GM18505 (cell line): ENCODE results near the gene LY6G6D.

Experiments
- ATAC-seq: cut with Tn5 transposase; IDR thresholded peaks from one replicate; pipeline ENCODE4 v1.9.1; 2021; ENCODE audit not compliant: unreplicated experiment
- POLR2A ChIP-seq: IDR thresholded peaks from 4 replicates; pipeline ENCODE4 v1.6.1; 2011; ENCODE audit warnings: borderline replicate concordance; ENCODE audit not compliant: insufficient read depth, insufficient read length; ENCODE audit errors: extremely low read depth

Gene LY6G6D

GRCh38 chr6:31760790-31761189 is 45.6 kb downstream of the LY6G6D start:
- no peak for ATAC-seq
- TF ChIP-seq POLR2A: no peak

DNA sequence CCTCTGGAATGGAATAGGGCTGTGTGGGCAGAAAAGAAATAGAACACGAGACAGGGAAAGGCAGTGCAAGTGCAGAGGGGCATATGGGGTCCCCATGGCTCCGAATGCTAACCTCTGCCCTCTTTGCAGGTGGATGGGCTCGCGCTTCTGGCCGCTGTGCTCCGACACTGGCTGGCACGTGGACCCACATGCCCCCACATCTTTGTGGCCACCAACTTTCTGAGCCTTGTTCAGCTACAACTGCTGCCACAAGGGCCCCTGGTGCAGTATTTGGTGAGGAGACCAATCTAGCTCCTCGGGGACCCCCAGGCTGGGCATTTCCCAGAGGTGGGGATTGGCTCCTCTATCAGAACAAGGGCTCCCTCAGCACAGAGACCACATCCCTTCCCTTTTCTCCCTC is 46.2 kb downstream of the LY6G6D start:
- ATAC-seq: no peak
- TF ChIP-seq POLR2A: no peak

DNA sequence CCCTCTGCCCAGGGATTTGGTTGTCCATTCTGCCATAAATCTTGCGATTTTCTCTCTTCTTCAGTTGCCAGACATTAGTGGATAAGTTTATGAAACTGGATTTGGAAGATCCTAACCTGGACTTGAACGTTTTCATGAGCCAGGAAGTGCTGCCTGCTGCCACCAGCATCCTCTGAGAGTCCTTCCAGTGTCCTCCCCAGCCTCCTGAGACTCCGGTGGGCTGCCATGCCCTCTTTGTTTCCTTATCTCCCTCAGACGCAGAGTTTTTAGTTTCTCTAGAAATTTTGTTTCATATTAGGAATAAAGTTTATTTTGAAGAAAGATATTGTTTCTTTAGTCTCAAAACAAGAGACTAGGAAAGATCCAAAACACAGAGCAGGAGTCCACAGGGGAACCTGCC is 47.2 kb downstream of the LY6G6D start, which contains the start of gene SAPCD1:
SAPCD1 (plus strand) TSS at position 301 of the 400 bp plus-strand sequence. CDS start 399 bp downstream, outside the sequence.
- no peak for TF ChIP-seq POLR2A
- no peak for ATAC-seq

DNA sequence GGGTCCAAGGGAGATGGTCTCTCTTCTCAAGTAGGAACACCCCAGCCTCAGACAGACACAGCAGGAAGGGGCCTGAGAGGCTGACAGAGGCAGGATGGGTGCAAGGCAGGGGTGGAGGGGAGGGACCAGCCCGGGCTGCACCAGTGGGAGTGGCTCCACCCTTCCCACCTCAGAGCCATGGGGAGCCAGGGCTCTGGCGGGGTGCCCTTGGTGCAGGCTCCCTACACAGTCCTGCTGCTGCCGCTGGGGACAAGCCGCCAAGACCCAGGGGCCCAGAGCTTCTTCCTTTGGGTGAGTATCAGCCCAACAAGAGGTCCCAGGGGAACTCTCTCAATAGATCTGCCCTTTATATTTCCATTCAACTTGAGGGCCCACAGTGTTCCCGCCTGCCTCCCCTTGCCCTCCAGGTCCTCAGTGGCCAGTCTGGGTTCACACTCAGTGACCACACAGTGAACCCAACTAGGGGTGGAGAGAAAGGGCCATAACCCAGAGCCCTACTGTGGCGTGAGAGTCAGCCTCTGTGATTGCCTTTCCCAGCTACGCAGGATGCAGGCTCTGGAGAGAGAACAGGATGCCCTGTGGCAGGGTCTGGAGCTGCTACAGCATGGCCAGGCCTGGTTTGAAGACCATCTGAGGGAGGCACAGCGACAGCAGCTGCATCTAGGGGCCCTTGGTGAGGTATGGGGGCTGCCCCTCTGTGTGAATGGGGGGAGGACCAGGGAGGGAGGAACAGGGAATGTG is 47.9 kb downstream of the LY6G6D start:
- ATAC-seq: no peak

DNA sequence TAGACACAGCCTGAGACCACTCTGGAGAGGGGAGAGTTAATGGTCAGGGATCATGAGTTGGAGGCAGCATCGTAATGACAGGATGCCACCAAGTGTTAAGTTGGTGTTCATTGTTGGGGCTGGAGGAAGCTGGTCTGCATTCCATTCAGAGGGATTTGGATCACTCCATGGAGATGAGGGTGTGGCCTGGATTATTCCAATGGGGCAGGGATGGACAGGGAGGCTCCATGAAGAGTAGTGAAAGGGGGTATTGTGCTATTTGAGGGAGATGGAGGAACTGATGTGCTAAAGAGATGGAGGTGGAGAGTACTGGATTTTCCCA is 48.4 kb downstream of the LY6G6D start:
- TF ChIP-seq POLR2A: no peak
- ATAC-seq: no peak

More for the DNA sequence above, 47.9 kb downstream of the LY6G6D start:
- TF ChIP-seq POLR2A: no peak

GRCh38 chr6:31764198-31764597 is 49.0 kb downstream of the LY6G6D start:
- TF ChIP-seq POLR2A: no peak
- no peak for ATAC-seq

GRCh38 chr6:31765559-31765909 is 50.4 kb downstream of the LY6G6D start:
- no peak for TF ChIP-seq POLR2A
- no peak for ATAC-seq

- TF ChIP-seq POLR2A: no peak
- ATAC-seq: no peak
Observed at GRCh38 chr6:31765910-31766794, 51.0 kb downstream of the LY6G6D start.

DNA sequence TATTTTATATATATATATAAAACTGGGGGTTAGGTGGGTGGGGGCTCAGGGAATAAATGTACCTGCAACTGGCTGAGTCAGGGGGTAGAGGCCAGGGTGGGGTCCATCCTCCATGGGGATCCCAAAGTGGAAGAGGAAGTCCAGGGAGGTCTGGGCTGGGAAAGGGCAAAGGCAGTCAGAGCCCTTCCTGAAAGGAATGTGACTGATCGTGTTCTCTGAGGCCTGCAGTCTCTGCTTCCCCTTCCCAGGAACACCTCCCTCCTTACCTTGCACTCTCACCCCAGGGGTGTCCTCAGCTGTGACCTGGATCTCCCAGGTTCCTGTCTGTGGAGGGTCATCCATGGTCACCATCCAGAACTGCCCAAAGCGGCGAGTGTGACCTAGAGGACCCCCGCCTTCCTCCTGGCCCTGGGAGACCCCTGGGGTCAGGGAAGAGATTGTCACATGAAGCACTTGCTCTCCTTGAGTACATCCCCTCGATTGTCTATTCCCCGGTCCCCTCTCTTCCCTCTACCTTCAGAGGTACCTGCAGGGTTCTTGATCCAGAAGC is 52.0 kb downstream of the LY6G6D start:
- no peak for TF ChIP-seq POLR2A
- no peak for ATAC-seq
